WERI-Rb-1 (cell line): ENCODE results near the gene PRKD1.

Experiments used
- DNase-seq: peaks from one replicate; pipeline ENCODE4 v3.0.0-alpha.2; 2020
- H3K27ac ChIP-seq: fragments of 250-450 bp; sonication (Bioruptor Pico); 2 replicates; pipeline ENCODE4 v1.5.1; 2020; ENCODE audit warnings: mild to moderate bottlenecking, moderate library complexity
- H3K27me3 ChIP-seq: fragments of 250-450 bp; sonication (Bioruptor Pico); 2 replicates; pipeline ENCODE4 v1.5.1; 2021; ENCODE audit warnings: mild to moderate bottlenecking, low read depth, moderate library complexity; ENCODE audit not compliant: insufficient read depth, severe bottlenecking
- H3K36me3 ChIP-seq: fragments of 250-450 bp; sonication (Bioruptor Pico); 2 replicates; pipeline ENCODE4 v1.5.1; 2020; ENCODE audit warnings: mild to moderate bottlenecking, moderate library complexity
- H3K4me3 ChIP-seq: 2 replicates; pipeline ENCODE4 v1.5.1; 2011; ENCODE audit warnings: low read depth, mild to moderate bottlenecking, control low read depth, low read length
- H3K9me3 ChIP-seq: fragments of 250-450 bp; sonication (Bioruptor Pico); 2 replicates; pipeline ENCODE4 v1.5.1; 2021; ENCODE audit warnings: mild to moderate bottlenecking, moderate library complexity; ENCODE audit not compliant: severe bottlenecking
- CTCF ChIP-seq: IDR thresholded peaks from 2 replicates; pipeline ENCODE4 v1.5.1; 2011; ENCODE audit warnings: low read depth, mild to moderate bottlenecking, control low read depth, inconsistent platforms, low read length

The PRKD1 gene

GRCh38 chr14:29897181-29897580, 30.5 kb downstream of the PRKD1 start:
- Histone ChIP-seq H3K27me3 (no peaks in the 10 kb centered on the region), H3K27ac (no peak overlapping the region), H3K4me3 (no peak overlapping the region), H3K36me3 (no peaks in the 10 kb centered on the region), H3K9me3 (no peaks in the 10 kb centered on the region)
- TF ChIP-seq CTCF: no peak
- DNase-seq: no peak

- H3K9me3 ChIP-seq: no peaks in the 10 kb centered on the region
Measured at GRCh38 chr14:29896354-29896821, 31.3 kb downstream of the PRKD1 start.

GRCh38 chr14:29895591-29896083, 32.0 kb downstream of the PRKD1 start:
- Histone ChIP-seq H3K4me3 (no peak overlapping the region), H3K27ac (no peak overlapping the region), H3K36me3 (no peaks in the 10 kb centered on the region), H3K9me3 (no peaks in the 10 kb centered on the region), H3K27me3 (no peaks in the 10 kb centered on the region)
- no peak for TF ChIP-seq CTCF
- no peak for DNase-seq

More at GRCh38 chr14:29896354-29896821, 31.3 kb downstream of the PRKD1 start:
- no peak for TF ChIP-seq CTCF
- H3K4me3 ChIP-seq: no peak overlapping the region
- H3K27ac ChIP-seq: no peak overlapping the region
- DNase-seq: no peak
- H3K36me3 ChIP-seq: no peaks in the 10 kb centered on the region
- H3K27me3 ChIP-seq: no peaks in the 10 kb centered on the region

- Histone ChIP-seq H3K27ac (no peak overlapping the region), H3K4me3 (no peak overlapping the region), H3K27me3 (no peaks in the 10 kb centered on the region), H3K9me3 (no peaks in the 10 kb centered on the region), H3K36me3 (no peaks in the 10 kb centered on the region)
- no peak for TF ChIP-seq CTCF
- DNase-seq: no peak
Measured at GRCh38 chr14:29893989-29894388, 33.7 kb downstream of the PRKD1 start.

GRCh38 chr14:29892327-29892726, 35.3 kb downstream of the PRKD1 start:
- H3K4me3 ChIP-seq: no peak overlapping the region
- no peak for DNase-seq
- TF ChIP-seq CTCF: no peak
- H3K9me3 ChIP-seq: no peaks in the 10 kb centered on the region
- no peaks in the 10 kb centered on the region for H3K36me3 ChIP-seq
- no peak overlapping the region for H3K27ac ChIP-seq
- no peaks in the 10 kb centered on the region for H3K27me3 ChIP-seq

- Histone ChIP-seq H3K9me3 (no peaks in the 10 kb centered on the region), H3K4me3 (no peak overlapping the region), H3K27me3 (no peaks in the 10 kb centered on the region), H3K36me3 (no peaks in the 10 kb centered on the region), H3K27ac (no peak overlapping the region)
- DNase-seq: no peak
- no peak for TF ChIP-seq CTCF
Measured at GRCh38 chr14:29885988-29886387, 41.7 kb downstream of the PRKD1 start.
